NCI-H345 (cell line): ENCODE data around the gene WDR81.
"Not testable (repeated sequence)": the region's sequence is repeated elsewhere in the genome, so short reads cannot be mapped to it uniquely, and the experiment has no call there.

ENCODE experiments used
- DNase-seq: peaks from one replicate; lab custom pipeline; 2025; lab: John Stamatoyannopoulos, UW

Gene WDR81

DNA sequence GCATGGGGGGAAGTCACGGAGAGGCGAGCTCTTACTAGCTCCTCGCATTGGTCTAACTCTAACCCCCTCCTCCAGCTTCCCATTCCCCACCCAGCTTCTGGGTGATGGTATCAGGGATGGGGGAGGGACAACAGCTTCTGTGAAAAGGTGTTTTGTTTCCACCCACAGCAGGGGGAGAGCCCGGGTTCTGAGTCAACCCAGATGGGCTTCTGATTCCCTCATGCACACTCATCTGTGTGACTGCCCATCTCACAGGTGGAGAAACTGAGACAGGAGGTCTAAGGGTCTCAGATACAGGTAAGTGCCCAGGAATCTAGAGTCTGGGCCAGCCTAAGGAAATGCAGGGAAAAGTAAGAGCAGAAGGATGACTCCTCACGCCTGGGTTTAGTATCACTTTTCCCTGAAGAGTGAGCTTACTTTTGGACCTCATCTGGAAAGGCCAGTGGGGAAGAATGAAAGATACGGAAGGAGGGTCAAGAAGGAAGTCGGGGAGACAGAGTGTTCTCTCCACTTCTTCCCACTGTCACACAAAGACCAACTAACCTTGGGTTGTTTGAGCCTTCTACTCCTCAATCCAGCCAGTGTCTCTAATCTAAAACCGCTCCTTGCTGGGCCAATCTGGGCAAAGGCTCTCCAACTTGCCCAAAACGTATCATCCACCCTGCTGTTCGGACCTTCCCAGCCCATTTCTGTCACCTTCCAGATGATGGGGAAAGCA, 11.2 kb upstream of the WDR81 start:
- DNase-seq = no peak

DNA sequence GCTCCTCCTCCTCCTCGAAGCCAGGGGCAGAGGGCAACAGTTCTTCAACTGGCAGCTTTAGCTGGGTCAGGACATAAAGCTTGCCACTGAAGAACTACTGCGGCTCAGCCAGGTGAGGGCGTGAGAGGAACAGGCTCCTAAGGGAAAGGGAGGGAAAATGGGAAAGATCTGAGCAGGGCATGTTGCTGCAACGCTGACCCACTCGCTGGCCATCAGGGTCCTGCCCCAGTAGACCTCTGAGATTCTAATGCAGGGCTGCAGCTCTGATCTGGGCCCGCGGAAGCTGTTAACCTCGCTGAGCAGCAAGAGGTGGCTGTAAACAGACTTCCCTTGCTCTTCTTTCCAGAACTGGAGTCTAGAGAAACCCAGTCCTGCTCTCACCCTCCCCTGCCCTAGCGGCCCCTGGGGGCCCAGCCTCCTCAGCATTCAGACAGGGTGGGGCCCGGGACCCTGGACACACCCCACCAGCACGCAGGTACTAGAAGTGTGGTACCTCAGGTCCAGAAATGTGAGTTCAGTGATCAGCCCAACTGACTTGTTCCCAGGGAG, 10.6 kb upstream of the WDR81 start:
- DNase-seq = no peak

DNA sequence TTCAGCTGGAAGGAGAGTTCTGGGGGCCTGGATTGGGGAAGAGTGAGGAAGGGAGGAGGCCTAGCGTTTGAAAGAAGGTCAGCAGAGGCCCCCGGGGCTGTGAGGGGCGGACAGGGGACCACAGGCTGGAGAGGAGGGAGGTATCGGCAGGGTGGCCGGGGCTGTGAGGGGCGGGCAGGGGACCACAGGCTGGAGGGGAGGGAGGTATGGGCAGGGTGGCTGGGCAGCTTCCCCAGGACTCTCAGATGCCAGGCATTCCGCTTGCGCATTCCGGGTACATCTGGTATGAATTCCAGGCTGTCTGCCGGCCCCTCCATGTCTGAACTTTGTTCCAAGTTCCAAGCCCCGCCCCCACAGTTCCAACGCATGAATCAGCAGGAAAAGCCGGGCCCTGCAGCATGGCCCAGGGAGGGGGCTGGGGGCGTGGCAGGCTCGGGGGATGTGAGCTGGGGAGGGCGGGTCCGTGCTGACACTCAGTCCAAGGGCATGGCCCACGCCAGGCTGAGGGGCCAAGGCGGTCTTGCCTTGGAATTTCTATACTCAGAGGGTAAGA, 10.0 kb upstream of the WDR81 start:
- DNase-seq = no peak

DNA sequence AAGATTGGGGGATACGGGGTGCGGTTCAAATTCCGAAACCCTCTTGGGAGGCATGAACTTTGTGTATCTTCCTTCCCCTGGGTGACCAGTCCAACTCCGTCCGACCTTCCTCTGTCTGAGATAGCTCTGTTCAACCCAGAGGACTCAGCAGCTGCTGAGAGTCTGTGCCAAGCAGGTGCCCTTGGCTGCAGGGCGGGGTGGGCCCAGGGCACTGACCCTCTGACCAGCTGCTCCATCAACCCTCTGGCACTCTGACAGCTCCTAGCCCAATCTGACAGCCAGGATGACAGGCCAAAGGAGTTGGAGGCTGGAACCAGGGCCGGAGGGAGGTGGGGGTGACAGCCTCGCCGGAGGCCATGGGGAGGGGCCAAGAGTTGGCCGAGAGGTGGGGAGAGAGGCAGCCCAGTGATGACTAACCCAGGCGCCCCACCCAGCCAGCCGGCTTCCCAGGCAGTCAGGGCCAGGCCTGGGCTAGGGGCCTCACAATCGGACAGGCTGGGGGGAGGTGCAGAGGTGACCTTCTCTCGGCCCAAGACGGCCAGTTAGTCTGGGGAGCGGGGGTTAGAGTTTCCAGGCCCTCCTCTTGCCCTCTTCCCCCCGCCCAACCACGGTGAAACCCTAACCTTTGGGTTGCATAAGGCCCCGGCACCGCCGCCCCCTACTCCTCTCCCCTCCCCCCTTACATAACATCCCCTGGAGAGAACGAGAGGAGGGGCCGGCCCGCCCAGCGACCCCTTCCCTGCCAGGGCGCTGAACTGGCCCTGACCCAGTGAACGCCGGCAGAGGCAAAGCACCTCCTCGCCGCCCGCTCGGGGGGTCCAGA, 9.3 kb upstream of the WDR81 start:
- DNase-seq = no peak

DNA sequence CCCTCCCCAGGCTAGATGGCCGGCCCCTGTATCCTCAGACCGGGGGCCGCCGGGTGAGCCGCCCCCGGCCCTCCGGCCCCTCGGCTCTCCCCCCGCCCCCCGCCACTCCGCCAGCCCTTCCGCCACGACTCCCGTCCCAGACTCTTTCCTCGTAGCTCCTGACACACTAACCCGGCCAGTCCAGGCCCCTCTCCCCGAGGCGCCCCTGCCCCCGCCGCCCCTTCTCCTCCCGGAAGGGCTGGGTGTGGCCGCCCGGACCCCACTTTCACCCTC, 8.8 kb upstream of the WDR81 start:
- no peak for DNase-seq

DNA sequence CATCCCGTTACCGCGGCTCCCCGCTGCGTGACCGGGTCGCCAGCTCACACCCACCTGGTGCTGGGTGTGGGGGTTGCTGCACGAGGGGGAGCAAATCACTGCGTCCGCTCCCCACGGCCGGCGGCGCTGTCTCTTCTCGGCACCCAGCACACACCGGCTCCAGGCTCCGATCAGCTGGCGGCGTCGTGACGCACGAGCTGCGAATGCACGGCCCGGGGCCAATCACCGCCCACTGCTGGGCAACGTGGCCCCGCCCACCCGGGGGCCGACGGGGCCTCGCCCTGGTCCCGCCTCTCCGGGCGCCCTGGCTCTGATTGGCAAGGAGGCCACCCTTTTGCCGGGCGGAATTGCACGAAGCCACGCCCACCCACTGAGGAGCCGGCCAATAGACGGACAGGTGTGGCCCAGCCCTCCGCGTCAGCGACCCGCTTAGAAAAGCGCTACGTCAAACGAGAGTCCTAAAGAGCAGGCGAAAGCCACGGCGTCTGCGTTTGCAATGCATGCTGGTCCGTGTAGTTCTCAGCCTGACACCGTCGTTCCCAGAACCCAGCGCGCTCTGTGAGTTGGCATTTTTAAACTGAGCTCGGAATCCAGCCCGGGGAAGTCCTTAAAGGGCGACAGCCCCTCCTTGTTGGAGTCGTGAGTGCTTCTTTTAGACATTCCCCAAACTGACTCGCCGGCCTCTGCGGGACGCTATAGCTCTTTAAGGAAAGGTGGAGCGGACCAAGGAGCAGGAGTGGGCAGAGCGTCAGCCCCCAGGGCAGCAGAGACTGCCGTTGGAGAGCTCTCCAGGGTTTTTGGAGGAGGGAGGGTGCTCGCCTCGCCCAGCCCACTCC, 8.2 kb upstream of the WDR81 start:
- DNase-seq = peak; percentile 99

DNA sequence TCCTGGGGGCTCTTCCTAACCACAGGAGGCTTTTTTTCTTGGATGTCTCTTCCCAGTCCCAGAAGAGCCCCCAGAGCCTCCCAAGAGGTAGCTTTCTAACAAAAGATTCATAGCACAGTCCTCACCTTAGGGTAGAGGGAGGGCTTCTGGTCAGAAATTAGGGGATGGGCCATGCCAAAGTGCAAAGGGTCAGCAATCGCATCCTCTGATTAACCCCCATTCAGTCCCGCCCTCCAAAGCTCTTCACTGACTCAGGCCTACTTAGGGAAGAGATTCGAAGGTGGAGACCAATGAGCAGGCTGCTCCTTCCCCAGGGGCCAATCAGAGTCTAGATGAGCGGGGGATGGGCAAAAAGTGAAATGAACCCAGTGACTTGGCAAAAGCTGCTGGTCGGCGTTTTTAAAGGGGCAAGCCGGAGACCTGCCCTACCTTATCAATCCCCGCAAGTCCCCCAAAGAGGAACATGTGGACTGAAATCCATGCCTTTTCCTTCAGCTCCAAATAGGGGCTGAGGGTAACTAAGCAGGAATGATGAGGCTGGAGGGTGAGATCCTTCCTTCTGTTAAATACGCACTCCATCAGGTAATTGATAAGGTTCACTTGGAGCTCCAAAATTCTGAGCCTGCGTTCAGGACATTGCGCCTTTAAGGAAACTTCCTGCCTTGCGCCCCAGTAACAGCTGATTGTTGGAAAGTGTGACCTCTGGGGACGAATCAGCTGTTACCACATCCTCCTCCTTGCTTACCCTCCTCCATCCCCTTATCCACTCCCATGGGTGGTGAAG, 7.4 kb upstream of the WDR81 start:
- DNase-seq = peak; percentile 90

DNA sequence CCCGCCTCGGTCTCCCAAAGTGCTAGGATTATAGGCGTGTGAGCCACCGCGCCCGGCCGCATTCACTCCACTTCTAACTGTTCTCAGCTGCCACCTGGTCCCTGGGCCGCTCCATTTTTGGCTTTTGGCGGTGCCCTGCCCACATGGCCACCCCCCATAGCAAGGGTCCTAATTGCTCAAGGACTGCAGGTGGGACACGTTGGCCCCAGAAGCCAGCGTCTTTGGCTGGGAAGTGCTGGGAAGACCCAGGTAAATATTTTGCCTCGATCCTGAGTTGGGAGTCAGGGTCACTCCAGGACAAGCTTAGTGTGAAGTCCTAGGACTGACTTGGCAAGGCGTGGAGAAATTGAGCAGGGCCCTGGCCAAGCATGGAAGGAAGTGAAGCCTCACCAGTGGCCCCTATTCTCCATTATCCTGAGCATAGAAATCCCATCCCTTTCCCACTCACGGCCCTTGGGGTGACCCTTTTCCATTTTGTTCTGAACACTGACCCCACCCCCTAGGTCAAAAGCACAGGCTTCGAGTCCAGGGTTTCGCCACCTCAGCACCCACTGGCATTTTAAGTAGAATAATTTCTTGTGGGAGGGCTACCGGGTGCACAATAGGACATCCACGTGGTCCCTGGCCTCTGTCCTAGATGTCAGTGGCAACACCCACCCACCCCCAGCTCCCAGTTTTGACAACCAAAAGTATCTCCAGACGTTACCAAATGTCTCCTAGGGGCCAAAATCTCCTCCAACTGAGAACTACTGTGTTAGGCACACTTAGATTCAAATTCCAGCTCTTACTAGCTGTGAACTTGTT, 5.9 kb upstream of the WDR81 start:
- no peak for DNase-seq

DNA sequence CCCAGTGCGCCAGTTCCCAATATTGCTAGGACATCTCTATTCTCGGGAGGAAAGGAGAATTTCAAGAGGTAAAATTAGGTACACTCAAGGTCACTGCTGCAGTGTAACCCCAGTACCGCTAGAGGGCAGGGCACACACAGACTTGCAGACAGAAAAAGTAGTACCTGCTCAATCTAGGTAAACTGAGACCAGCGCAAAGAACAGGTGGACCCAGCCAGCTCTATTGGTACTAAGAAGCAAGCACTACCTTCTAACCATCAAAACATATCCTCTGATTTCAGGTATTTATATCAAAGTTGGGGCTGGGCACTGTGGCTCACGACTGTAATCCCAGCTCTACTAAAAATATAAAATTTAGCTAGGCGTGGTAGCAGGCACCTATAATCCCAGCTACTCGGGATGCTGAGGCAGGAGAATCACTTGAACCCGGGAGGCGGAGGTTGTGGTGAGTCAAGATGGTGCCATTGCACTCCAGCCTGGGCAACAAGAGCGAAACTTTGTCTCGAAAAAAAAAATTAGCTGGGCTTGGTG, 3.6 kb upstream of the WDR81 start:
- DNase-seq = peak; percentile 29

DNA sequence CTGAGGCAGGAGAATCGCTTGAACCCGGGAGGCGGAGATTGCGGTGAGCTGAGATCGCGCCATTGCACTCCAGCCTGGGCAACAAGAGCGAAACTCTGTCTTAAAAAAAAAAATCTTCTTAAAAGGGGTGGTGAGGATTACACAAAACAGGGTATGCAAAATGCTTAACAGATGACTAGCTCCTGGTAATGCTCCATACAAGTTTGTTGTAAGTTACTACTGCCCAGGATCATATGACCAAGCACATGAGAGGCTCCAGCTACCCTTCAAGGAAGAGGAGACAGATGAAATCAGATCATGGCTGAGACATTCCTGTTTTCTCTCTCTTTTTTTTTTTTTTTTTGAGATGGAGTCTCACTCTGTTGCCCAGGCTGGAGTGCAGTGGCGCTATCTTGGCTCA, 2.5 kb upstream of the WDR81 start:
- not testable (repeated sequence) for DNase-seq

DNA sequence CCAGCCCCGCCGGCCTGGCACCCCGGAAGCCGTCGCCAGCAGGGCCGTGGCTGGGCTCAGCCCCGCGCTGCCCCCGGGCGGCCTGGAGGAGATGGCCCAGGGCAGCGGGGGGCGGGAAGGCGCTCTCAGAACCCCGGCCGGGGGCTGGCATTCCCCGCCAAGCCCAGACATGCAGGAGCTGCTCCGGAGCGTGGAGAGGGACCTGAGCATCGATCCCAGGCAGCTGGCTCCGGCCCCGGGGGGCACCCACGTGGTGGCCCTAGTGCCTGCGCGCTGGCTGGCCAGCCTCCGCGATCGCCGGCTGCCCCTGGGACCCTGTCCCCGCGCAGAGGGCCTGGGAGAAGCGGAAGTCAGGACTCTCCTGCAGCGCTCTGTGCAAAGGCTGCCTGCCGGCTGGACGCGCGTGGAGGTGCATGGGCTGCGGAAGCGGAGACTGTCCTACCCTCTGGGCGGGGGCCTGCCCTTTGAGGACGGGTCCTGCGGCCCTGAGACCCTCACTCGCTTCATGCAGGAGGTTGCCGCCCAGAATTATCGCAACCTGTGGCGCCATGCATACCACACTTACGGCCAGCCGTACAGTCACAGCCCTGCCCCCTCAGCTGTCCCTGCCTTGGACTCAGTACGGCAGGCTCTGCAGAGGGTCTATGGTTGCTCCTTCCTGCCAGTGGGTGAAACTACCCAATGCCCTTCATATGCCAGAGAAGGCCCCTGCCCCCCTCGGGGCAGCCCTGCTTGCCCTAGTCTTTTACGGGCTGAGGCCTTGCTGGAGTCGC, 551 bp downstream of the WDR81 start:
- DNase-seq = peak; percentile 34

DNA sequence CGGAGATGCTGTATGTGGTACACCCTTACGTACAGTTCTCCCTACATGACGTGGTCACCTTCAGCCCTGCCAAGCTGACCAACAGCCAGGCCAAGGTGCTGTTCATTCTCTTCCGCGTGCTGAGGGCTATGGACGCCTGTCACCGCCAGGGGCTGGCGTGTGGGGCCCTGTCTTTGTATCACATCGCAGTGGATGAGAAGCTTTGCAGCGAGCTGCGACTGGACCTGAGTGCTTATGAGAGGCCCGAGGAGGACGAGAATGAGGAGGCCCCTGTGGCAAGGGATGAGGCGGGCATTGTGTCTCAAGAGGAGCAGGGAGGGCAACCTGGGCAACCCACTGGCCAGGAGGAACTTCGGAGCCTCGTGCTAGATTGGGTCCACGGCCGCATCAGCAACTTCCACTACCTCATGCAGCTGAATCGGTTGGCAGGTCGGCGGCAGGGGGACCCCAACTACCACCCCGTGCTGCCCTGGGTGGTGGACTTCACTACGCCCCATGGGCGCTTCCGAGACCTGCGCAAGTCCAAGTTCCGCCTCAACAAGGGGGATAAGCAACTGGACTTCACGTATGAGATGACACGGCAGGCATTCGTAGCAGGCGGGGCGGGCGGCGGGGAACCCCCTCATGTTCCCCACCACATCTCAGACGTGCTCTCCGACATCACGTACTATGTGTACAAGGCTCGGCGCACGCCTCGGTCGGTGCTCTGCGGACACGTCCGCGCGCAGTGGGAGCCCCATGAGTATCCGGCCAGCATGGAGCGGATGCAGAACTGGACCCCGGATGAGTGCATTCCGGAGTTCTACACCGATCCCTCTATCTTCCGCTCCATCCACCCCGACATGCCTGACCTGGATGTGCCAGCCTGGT, 1.4 kb downstream of the WDR81 start:
- no peak for DNase-seq

DNA sequence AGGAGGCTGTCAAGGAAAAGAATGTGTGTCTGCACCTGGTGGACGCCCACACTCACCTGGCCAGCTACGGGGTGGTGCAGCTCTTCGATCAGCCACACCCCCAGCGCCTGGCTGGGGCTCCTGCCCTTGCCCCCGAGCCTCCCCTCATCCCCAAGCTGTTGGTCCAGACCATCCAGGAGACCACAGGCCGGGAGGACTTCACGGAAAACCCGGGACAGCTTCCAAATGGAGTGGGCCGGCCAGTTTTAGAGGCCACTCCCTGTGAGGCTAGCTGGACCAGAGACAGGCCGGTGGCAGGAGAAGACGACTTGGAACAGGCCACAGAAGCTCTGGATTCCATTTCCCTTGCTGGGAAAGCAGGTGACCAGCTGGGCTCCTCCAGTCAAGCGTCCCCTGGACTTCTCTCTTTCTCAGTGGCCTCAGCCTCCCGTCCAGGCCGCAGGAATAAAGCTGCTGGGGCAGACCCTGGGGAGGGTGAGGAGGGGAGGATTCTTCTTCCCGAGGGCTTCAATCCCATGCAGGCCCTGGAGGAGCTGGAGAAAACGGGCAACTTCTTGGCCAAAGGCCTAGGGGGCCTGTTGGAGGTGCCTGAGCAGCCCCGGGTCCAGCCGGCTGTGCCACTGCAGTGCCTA, 2.2 kb downstream of the WDR81 start:
- no peak for DNase-seq

DNA sequence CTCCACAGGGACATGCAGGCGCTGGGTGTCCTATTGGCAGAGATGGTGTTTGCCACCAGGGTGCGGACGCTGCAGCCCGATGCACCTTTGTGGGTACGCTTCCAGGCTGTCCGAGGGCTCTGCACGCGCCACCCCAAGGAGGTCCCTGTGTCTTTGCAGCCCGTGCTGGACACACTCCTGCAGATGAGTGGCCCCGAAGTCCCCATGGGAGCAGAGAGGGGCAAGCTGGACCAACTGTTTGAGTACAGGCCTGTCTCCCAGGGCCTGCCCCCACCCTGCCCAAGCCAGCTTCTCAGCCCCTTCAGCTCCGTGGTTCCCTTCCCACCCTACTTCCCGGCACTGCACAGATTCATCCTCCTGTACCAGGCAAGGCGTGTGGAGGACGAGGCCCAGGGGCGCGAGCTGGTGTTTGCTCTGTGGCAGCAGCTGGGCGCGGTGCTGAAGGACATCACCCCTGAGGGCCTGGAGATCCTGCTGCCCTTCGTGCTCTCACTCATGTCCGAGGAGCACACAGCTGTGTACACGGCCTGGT, 2.8 kb downstream of the WDR81 start:
- DNase-seq = no peak

DNA sequence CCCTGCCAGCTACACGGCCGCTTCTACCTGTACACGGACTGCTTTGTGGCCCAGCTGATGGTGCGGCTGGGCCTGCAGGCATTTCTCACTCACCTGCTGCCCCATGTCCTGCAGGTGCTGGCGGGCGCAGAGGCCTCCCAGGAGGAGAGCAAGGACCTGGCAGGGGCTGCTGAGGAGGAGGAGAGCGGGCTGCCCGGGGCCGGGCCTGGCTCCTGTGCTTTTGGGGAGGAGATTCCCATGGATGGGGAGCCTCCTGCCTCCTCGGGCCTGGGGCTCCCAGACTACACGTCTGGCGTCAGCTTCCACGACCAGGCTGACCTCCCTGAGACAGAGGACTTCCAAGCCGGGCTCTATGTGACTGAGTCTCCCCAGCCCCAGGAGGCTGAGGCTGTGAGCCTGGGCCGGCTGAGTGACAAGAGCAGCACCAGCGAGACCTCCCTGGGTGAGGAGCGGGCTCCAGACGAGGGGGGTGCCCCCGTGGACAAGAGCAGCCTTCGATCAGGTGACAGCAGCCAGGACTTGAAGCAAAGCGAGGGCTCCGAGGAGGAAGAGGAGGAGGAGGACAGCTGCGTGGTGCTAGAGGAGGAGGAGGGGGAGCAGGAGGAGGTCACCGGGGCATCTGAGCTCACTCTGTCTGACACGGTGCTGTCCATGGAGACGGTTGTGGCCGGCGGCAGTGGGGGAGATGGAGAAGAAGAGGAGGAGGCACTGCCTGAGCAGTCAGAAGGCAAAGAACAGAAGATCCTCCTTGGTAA, 3.5 kb downstream of the WDR81 start:
- no peak for DNase-seq

DNA sequence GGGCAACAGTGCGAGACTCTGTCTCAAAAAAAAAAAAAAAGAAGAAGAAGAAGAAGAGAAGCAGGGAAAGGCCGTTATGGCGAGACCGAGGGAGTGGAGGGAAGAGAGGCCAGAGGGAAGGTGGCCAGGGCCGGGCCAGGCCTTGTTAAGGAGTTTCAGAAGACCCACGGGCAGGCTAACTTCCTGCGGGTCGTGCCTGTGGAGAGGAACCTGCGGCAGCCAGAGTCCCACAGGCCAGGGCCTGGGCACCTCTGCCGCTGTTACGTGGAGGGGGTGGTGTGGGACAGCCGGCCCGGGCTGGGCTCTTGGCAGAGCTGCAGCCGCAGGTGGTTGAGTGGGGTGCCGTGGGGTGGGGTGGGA, 5.4 kb downstream of the WDR81 start:
- no peak for DNase-seq
